Hematopoietic multipotent progenitor cell treated with erythropoietin and hydrocortisone succinate and interleukin-3 and kit ligand, for 4 days (in vitro differentiated cells): ENCODE results near the gene NUTM2B.
"Not testable (repeated sequence)": the region's sequence is repeated elsewhere in the genome, so short reads cannot be mapped to it uniquely, and the experiment has no call there.

Experiments
- DNase-seq: peaks from one replicate; pipeline ENCODE4 v3.0.0-alpha.2; 2015

Gene NUTM2B

GRCh38 chr10:79702927-79703326 is at the start of gene NUTM2B:
NUTM2B (plus strand) TSS chr10:79703227; CDS start chr10:79703610, 383 bp downstream.
- not testable (repeated sequence) for DNase-seq

- not testable (repeated sequence) for DNase-seq
Observed at GRCh38 chr10:79663287-79663686, 39.7 kb upstream of the NUTM2B start.

- DNase-seq = not testable (repeated sequence)
Observed at GRCh38 chr10:79664686-79665085, 38.3 kb upstream of the NUTM2B start.

- not testable (repeated sequence) for DNase-seq
Observed at GRCh38 chr10:79669248-79669788, 33.7 kb upstream of the NUTM2B start.

GRCh38 chr10:79674878-79675277 is 28.1 kb upstream of the NUTM2B start:
- DNase-seq = not testable (repeated sequence)

- DNase-seq = not testable (repeated sequence)
Observed at GRCh38 chr10:79683026-79683883, 19.8 kb upstream of the NUTM2B start.

GRCh38 chr10:79683884-79684720 is 18.9 kb upstream of the NUTM2B start:
- DNase-seq = not testable (repeated sequence)

GRCh38 chr10:79685044-79685685 is 17.9 kb upstream of the NUTM2B start:
- peak; percentile 84 for DNase-seq

- not testable (repeated sequence) for DNase-seq
Observed at GRCh38 chr10:79686595-79686994, 16.4 kb upstream of the NUTM2B start.

- not testable (repeated sequence) for DNase-seq
Observed at GRCh38 chr10:79687406-79688150, 15.4 kb upstream of the NUTM2B start.

GRCh38 chr10:79688798-79689197 is 14.2 kb upstream of the NUTM2B start:
- DNase-seq = peak; percentile 48

GRCh38 chr10:79696596-79696995 is 6.4 kb upstream of the NUTM2B start:
- DNase-seq = not testable (repeated sequence)

- not testable (repeated sequence) for DNase-seq
Observed at GRCh38 chr10:79697141-79697540, 5.9 kb upstream of the NUTM2B start.

GRCh38 chr10:79700381-79700944 is 2.6 kb upstream of the NUTM2B start:
- DNase-seq = not testable (repeated sequence)

GRCh38 chr10:79707017-79707416 is 4.0 kb downstream of the NUTM2B start:
- not testable (repeated sequence) for DNase-seq

- not testable (repeated sequence) for DNase-seq
Observed at GRCh38 chr10:79714976-79715375, 11.9 kb downstream of the NUTM2B start.

- not testable (repeated sequence) for DNase-seq
Observed at GRCh38 chr10:79716917-79717579, 14.0 kb downstream of the NUTM2B start.

- DNase-seq = not testable (repeated sequence)
Observed at GRCh38 chr10:79720000-79720399, 17.0 kb downstream of the NUTM2B start.

- DNase-seq = peak; percentile 7
Observed at GRCh38 chr10:79726620-79727019, 23.6 kb downstream of the NUTM2B start.

GRCh38 chr10:79744844-79745243 is 41.8 kb downstream of the NUTM2B start:
- peak; percentile 94 for DNase-seq

GRCh38 chr10:79748510-79748909 is 45.5 kb downstream of the NUTM2B start:
- peak; percentile 67 for DNase-seq
